Activated naive CD8-positive, alpha-beta T cell treated with anti-CD3 and anti-CD28 coated beads for 36 hours (primary cell): ENCODE measurements around the gene P3H3. TPM values are rescaled to one million over a fixed set of nuclear protein-coding genes. Genes with fewer than 3 reads are reported as not detected.

Experiments
- DNase-seq: peaks from one replicate; pipeline ENCODE4 v3.0.0; 2021
- H3K27ac Mint-ChIP-seq: one replicate; pipeline ENCODE4 v1.8.0; 2022; ENCODE audit warnings: mild to moderate bottlenecking, moderate library complexity, mixed read lengths
- H3K27me3 Mint-ChIP-seq: one replicate; pipeline ENCODE4 v1.8.0; 2022; ENCODE audit warnings: mild to moderate bottlenecking, mixed read lengths
- H3K36me3 Mint-ChIP-seq: one replicate; pipeline ENCODE4 v1.8.0; 2021; ENCODE audit warnings: mild to moderate bottlenecking, mixed read lengths
- H3K4me1 Mint-ChIP-seq: one replicate; pipeline ENCODE4 v1.8.0; 2021; ENCODE audit warnings: mixed read lengths
- H3K4me3 Mint-ChIP-seq: one replicate; pipeline ENCODE4 v1.8.0; 2022; ENCODE audit warnings: mild to moderate bottlenecking, moderate library complexity, mixed read lengths
- H3K9me3 Mint-ChIP-seq: one replicate; pipeline ENCODE4 v1.8.0; 2022; ENCODE audit warnings: mixed read lengths
- total RNA-seq, 2 experiments: library from RNA; stranded (reverse); gene quantifications; one replicate each; pipeline ENCODE4 v1.2.3, GENCODE V29; 2021

Gene P3H3
- total RNA-seq, 2 experiments from 2014 or later, result 0.36 to 0.60 TPM

DNA sequence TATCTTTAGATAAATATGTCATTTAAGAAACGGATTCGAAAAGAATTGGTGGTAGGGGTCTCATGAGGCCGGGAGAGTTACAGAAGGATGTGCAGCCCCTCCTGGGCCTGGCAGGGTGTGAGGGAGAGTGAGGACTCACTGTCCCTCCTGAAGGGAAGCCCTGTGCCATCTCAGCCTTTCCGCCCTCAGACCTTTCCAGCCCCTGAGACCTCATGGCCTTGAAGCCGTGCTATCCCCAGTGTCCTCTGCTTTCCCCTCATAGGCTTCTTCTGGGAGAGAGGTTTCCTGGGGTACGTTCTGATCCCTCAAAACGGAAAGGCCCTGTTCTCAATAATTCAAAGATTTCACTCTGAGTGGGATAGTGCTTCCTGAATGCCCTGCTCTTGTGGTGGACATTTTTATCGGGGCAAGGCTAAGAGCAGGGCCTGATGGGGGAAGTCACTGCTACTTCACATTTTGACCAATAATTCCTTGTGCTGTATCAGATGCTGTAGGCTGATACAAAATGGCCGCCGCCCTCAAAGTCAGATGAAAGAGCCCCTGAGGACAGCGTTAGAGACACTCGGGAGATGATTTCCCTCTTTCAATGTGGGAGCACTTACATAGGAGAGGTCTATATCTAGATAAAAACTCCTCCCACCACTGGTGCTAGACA is 37.6 kb upstream of the P3H3 start:
- H3K36me3 Mint-ChIP-seq, result no peaks in the 10 kb centered on the region
- H3K4me1 Mint-ChIP-seq, result peaks cover 47% of the 10 kb centered on the region

DNA sequence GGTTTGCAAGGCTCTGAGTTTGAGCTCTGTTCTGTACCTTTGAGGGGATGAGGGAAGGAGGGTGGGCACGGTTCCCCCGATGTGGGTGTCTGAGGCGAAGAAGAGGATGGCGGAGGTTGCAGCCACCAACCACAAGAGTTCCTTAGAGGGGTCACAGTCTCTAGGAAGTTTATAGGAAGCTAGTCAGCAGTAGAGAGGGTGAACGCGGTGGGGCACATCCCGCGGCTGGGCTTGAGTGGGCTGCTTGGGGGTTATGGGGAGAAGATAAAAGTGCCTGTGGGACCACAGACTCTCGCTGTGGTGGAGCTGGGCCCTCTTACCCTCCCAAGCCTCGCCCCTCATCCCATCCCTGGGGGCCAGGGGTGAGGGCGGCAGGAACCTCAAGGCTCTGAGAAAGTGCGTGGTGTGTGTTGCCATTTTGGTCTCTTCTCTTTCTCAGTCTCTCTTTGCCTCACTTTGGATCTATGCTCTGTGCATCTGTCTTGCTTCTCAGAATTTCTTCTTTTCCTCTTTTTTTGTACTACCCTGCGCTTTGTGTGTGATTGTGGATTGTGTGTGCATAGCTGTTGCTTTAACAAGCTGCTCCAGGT is 36.2 kb upstream of the P3H3 start:
- Mint-ChIP-seq H3K4me1 (peaks cover 38% of the 10 kb centered on the region), H3K27me3 (peaks cover 14% of the 10 kb centered on the region), H3K36me3 (no peaks in the 10 kb centered on the region), H3K9me3 (no peaks in the 10 kb centered on the region), H3K27ac (peak overlapping the region; percentile 4), H3K4me3 (no peak overlapping the region)
- DNase-seq, result no peak

More for the DNA sequence above, 37.6 kb upstream of the P3H3 start:
- H3K4me3 Mint-ChIP-seq, result no peak overlapping the region
- H3K9me3 Mint-ChIP-seq, result no peaks in the 10 kb centered on the region
- no peak overlapping the region for H3K27ac Mint-ChIP-seq
- H3K27me3 Mint-ChIP-seq, result peaks cover 4% of the 10 kb centered on the region
- DNase-seq, result no peak

DNA sequence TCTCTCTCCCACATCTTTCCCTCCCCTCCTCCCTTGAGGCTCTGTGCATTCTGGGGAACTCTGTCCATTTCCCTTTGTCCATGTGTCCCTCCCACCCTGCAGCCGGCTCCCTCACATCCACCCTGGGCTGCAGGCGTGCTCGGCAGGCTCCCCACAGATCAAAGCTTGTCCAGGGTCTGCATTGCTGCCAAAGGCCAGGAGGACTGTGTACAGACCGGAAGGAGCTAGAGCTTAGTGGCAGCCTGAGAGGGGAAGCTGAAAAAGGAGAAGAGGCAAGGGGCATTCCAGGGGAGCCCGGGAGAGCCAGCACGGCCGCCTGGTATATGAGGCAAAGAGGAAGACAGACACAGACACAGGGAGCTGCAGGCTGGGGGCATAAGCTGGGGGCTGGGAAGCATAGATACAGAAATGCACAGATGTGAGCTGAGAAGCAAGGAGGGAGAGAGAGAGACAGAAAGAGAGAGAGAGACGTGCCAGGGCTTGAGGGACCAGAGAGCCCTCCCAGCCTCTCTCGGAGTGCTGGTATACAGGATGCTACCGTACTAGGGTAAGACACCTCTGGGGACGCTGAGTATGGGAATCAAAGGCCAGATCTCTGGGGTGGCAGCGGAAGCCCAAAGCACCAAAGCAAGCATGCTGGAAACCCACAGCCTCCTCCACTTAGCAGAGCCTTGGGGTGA is 35.5 kb upstream of the P3H3 start:
- H3K27ac Mint-ChIP-seq, result peak overlapping the region; percentile 4
- no peaks in the 10 kb centered on the region for H3K9me3 Mint-ChIP-seq
- peaks cover 14% of the 10 kb centered on the region for H3K27me3 Mint-ChIP-seq
- DNase-seq, result no peak
- peaks cover 37% of the 10 kb centered on the region for H3K4me1 Mint-ChIP-seq
- peak overlapping the region; percentile 37 for H3K4me3 Mint-ChIP-seq
- no peaks in the 10 kb centered on the region for H3K36me3 Mint-ChIP-seq

DNA sequence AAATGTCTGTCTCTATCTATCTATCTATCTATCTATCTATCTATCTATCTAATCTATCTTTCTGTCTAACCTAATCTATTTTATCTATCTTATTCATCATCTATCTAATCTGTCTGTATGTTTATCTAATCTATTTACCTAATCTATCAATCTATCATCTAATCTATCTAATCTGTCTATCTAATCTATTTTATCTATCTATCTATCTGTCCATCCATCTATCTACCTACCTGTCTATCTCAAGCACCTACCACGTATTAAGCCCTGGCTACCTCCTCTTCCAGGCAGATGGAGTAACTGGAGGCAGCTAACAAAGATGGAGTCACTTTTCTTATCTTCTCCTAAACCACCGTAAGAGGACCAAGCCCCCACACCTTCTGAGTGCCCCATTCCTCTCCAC is 33.1 kb upstream of the P3H3 start:
- Mint-ChIP-seq H3K4me3 (no peak overlapping the region), H3K27ac (no peak overlapping the region), H3K4me1 (peaks cover 26% of the 10 kb centered on the region), H3K9me3 (no peaks in the 10 kb centered on the region), H3K27me3 (peaks cover 22% of the 10 kb centered on the region), H3K36me3 (no peaks in the 10 kb centered on the region)
- no peak for DNase-seq

DNA sequence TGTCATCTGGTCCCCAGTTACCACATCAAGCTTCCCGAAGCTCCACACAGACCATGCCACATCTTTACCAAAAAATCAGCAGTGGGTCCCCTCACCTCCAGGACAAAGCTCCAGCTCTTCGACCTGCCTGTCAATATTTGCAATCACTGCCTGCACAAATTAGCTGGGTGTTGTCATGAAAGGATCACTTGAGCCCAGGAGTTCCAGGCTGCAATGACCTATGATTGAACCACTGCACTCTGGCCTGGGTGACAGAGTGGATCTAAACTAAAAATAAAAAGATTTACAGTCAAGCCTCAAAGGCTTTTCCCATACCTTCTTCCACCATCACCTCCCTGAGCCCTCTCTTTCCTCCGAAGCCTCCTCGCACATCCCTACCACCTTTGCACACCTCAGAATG is 31.6 kb upstream of the P3H3 start:
- H3K36me3 Mint-ChIP-seq, result no peaks in the 10 kb centered on the region
- no peak overlapping the region for H3K27ac Mint-ChIP-seq
- DNase-seq, result no peak
- H3K27me3 Mint-ChIP-seq, result peaks cover 22% of the 10 kb centered on the region
- no peaks in the 10 kb centered on the region for H3K9me3 Mint-ChIP-seq
- peaks cover 20% of the 10 kb centered on the region for H3K4me1 Mint-ChIP-seq
- no peak overlapping the region for H3K4me3 Mint-ChIP-seq

DNA sequence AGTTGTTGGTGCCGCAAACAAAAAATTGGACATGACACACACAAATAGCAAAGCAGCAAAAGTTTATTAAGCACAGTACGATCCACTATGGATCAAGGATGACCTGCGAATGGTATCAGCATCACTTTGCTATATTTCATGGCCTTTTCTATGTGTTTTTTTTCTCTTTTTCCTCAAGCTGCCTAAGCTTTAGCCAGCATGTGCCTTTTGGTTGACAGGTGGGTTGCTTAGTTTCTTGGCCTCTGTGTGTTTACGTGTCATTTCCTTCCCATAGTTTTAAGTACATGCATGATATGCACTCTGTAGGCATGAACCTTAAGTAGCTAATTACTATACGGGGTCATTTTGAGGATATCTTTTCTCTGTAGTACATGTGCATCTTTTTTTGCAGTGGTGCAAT is 29.1 kb upstream of the P3H3 start:
- Mint-ChIP-seq H3K4me3 (no peak overlapping the region), H3K27me3 (peaks cover 22% of the 10 kb centered on the region), H3K9me3 (no peaks in the 10 kb centered on the region), H3K27ac (no peak overlapping the region), H3K36me3 (no peaks in the 10 kb centered on the region), H3K4me1 (no peaks in the 10 kb centered on the region)
- no peak for DNase-seq

DNA sequence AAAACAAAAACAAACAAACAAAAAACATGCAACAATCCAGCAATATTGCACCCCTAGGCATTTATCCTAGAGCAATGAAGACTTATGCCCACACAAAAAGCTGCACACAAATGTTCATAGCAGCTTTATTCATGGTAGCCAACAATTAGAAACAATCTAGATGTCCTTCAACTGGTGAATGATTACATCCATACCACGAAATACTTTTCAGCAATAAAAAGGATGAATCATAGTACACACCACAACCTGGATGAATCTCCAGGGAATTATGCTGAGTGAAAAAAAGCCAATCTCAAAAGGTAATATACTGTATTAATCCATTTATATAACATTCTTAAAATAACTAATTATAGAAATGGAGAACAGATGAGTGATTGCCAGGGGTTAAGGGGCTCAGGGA is 21.0 kb upstream of the P3H3 start:
- Mint-ChIP-seq H3K36me3 (no peaks in the 10 kb centered on the region), H3K27ac (no peak overlapping the region), H3K4me3 (no peak overlapping the region), H3K4me1 (no peaks in the 10 kb centered on the region), H3K27me3 (no peaks in the 10 kb centered on the region), H3K9me3 (no peaks in the 10 kb centered on the region)
- no peak for DNase-seq

DNA sequence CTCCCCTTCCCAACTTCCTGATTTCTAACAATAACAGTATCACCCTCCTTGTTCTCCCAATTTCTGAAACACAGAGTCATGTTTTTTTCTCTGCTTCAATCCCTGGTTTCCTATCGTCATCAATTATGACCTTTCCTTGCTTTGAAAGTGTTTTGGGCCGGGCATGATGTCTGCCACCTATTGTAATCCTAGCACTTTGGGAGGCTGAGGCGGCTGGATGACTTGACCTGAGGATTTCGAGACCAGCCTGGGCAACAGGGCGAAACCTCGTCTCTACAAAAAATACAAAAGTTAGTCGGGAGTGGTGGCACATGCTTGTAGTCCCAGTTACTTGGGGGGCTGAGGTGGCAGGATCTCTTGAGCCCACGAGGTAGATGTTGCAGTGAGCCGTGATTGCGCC is 19.2 kb upstream of the P3H3 start:
- no peak overlapping the region for H3K27ac Mint-ChIP-seq
- no peaks in the 10 kb centered on the region for H3K27me3 Mint-ChIP-seq
- H3K4me1 Mint-ChIP-seq, result no peaks in the 10 kb centered on the region
- DNase-seq, result no peak
- no peaks in the 10 kb centered on the region for H3K36me3 Mint-ChIP-seq
- H3K4me3 Mint-ChIP-seq, result no peak overlapping the region
- no peaks in the 10 kb centered on the region for H3K9me3 Mint-ChIP-seq

DNA sequence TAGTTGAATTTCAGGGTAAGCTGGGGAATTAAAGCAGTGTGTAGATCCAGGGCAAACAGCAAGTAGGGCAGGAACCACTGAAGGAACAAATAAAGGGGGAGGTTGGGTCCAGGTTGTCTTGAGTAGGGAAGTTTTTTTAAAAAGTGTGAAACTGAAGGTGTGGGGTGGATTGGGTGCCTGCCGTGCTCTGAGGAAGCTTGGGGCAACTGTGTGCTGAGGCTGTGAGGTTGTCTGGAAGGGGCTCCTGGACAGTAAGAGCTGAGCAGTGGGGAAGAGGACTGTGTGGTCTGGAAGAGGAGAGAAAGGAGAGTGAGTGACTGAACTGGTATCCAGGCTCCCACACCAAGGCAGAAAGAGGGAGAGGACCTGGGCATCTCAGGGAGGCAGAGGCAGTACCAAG is 17.4 kb upstream of the P3H3 start:
- Mint-ChIP-seq H3K4me3 (no peak overlapping the region), H3K9me3 (no peaks in the 10 kb centered on the region), H3K4me1 (no peaks in the 10 kb centered on the region), H3K27me3 (no peaks in the 10 kb centered on the region), H3K36me3 (no peaks in the 10 kb centered on the region), H3K27ac (no peak overlapping the region)
- DNase-seq, result no peak

DNA sequence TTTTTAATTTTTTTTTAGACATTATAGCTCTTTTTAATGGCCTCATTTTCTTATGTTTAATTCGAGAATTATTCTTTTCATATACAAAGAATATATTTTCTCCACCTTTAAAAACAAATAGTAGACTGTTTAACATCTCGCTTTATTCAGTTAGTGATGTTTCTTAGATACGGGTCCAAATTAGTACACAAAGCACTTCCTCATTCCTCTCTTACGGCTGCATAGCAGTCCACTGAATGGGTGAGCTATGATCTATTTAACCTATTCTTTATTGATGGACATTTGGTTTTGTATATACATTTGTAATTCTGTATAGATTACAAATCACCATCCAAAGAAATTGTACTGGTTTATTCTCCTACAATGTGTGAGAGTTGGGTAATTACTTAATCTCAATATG is 14.8 kb upstream of the P3H3 start:
- Mint-ChIP-seq H3K27me3 (no peaks in the 10 kb centered on the region), H3K9me3 (no peaks in the 10 kb centered on the region), H3K4me1 (no peaks in the 10 kb centered on the region)

DNA sequence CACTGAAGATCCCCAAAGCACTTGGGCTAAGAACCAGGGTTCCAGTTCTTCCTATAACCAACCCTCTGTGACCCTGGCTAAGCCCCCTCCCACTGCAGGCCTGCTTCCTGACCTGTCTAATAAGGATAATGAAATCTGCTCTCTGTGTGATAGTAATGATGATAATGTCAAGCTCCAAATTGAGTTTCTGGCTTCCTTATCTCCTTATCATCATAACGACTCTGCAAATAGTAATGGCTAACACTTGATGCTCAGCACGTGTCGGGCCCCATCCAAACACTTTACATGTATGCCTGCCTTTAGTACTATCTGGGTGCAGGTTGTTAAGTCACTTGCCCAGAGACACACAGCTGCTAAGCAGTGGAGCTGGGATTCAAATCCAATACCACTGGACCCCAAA is 11.6 kb upstream of the P3H3 start:
- no peak for DNase-seq
- H3K27ac Mint-ChIP-seq, result no peak overlapping the region
- H3K4me3 Mint-ChIP-seq, result no peak overlapping the region
- no peaks in the 10 kb centered on the region for H3K36me3 Mint-ChIP-seq
- H3K9me3 Mint-ChIP-seq, result no peaks in the 10 kb centered on the region
- peaks cover 5% of the 10 kb centered on the region for H3K4me1 Mint-ChIP-seq
- peaks cover 13% of the 10 kb centered on the region for H3K27me3 Mint-ChIP-seq

More for the DNA sequence above, 14.8 kb upstream of the P3H3 start:
- no peak for DNase-seq
- Mint-ChIP-seq H3K36me3 (no peaks in the 10 kb centered on the region), H3K27ac (no peak overlapping the region), H3K4me3 (no peak overlapping the region)

DNA sequence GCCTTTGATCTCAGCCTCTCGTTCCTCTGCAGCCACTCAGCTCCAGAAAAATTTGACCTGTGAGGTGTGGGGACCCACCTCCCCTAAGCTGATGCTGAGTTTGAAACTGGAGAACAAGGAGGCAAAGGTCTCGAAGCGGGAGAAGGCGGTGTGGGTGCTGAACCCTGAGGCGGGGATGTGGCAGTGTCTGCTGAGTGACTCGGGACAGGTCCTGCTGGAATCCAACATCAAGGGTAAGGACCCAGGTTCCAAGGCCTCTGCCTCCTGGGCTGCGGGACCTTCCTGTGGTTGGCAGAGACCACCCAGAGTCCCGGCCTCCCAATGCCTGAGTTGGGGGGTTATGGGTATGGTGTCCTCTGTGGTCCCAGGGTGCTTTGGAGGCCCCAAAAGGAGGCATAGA is 11.1 kb upstream of the P3H3 start:
- no peak overlapping the region for H3K4me3 Mint-ChIP-seq
- peaks cover 15% of the 10 kb centered on the region for H3K27me3 Mint-ChIP-seq
- DNase-seq, result no peak
- H3K27ac Mint-ChIP-seq, result no peak overlapping the region
- no peaks in the 10 kb centered on the region for H3K9me3 Mint-ChIP-seq
- no peaks in the 10 kb centered on the region for H3K36me3 Mint-ChIP-seq
- peaks cover 8% of the 10 kb centered on the region for H3K4me1 Mint-ChIP-seq

DNA sequence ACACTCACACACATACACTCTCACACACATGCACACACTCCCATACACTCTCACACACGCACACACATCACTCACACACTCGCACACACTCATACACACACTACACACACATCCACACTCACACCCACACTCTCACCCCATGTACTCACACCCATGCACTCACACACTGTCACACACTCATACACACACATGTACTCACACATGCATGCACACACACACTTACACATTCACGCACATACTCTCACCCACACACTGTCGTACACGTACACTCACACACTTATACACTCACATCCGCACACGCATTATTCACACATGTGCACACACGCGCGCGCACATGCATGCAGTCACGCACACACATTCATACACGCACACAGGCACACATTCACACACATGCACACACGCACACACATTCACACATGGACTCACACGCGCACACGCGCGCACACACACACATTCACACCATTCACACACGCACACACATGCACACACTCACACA is 10.5 kb upstream of the P3H3 start:
- no peaks in the 10 kb centered on the region for H3K9me3 Mint-ChIP-seq

DNA sequence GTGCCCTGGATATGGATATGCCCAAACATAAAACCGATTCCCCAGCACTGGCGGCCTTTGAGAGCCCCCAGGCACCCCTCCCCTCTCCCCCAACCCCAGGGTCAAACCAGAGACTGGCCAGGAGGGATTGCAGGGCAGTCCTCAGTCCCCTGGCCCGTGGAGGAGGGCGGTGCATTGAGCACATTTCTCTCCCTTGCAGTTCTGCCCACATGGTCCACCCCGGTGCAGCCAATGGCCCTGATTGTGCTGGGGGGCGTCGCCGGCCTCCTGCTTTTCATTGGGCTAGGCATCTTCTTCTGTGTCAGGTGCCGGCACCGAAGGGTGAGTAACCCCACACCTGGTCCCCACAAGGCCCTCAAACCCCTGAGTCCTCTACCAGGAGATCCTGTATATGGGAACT is 10.0 kb upstream of the P3H3 start:
- Mint-ChIP-seq H3K4me3 (no peak overlapping the region), H3K36me3 (no peaks in the 10 kb centered on the region), H3K27ac (no peak overlapping the region), H3K4me1 (peaks cover 9% of the 10 kb centered on the region), H3K9me3 (no peaks in the 10 kb centered on the region), H3K27me3 (peaks cover 27% of the 10 kb centered on the region)
- no peak for DNase-seq

More for the DNA sequence above, 10.5 kb upstream of the P3H3 start:
- DNase-seq, result no peak
- no peaks in the 10 kb centered on the region for H3K36me3 Mint-ChIP-seq
- H3K4me1 Mint-ChIP-seq, result peaks cover 9% of the 10 kb centered on the region
- no peak overlapping the region for H3K27ac Mint-ChIP-seq
- no peak overlapping the region for H3K4me3 Mint-ChIP-seq
- peaks cover 22% of the 10 kb centered on the region for H3K27me3 Mint-ChIP-seq

DNA sequence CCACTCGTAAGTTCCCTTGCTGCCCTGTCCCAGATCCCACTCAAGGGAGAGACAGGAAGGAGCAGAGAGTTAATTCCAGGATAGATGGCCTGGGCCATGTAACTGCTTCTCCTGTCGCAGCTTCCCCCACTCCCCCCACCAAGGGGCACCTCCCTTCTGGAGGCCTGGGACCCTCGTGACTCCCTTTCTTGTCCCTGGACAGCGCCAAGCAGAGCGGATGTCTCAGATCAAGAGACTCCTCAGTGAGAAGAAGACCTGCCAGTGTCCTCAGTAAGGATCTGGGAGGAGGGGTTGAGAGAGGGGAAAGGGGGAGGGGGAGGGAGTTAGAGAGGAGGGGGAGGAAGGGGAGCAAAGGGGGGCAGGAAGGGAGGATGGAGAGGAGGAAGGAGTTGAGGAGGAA is 9.6 kb upstream of the P3H3 start:
- H3K4me1 Mint-ChIP-seq, result peaks cover 9% of the 10 kb centered on the region
- peaks cover 29% of the 10 kb centered on the region for H3K27me3 Mint-ChIP-seq
- no peaks in the 10 kb centered on the region for H3K36me3 Mint-ChIP-seq
- H3K27ac Mint-ChIP-seq, result no peak overlapping the region
- H3K4me3 Mint-ChIP-seq, result no peak overlapping the region
- no peaks in the 10 kb centered on the region for H3K9me3 Mint-ChIP-seq
- DNase-seq, result no peak
